HuH-7 (cell line): Measurements from ENCODE around the gene DUSP2.

Experiments
- DNase-seq: peaks from one replicate; pipeline ENCODE4 v3.0.0; 2011; ENCODE audit warnings: low spot score

Gene DUSP2

DNA sequence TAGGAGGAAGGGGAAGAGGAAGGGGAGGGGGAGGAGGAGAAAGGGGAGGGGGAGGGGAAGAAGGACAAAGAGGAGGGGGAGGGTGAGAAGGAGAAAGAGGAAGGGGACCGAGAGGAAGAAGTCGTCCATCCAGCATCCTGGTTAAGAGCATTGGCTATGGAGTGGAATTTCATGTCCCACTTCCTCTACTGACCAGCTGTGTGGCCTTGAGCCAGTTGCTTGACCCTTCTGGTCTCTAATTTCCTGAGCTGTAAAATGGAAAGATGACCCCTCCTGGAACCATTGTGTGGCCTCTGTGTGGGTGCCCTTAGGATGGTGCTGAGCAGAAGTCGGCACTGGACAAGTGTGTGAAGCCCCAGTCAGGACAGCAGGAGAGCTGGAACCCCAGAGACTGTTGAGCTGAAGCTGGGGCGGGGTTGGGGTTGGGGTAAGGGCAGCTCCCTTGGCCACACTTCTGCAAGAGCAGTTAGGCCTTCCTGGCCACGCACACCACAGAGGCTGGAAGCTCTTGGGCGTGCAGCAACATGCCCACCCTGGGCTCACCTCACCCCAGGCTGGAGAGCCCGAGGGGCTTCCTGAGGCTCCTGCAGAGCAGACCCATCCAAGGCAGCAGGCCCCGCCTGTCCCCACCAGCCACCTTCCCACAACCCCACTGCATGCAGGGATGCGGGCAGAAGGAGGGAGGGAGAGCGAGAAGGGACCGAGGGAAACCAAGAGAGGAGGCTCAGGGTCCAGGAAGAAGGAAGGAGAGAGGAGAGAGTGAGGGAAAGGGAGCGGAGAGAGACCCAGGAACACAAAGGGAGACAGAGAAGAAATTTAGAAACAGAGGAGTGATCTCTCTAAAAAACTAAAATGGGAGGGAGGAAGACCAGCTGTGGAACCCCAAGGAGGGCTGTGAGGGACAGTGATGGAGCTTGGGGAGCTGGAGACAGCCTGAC, 45.1 kb downstream of the DUSP2 start:
- DNase-seq = no peak

GRCh38 chr2:96098900-96099590, 46.2 kb downstream of the DUSP2 start:
- no peak for DNase-seq

GRCh38 chr2:96097951-96098823, 47.1 kb downstream of the DUSP2 start:
- DNase-seq = no peak

GRCh38 chr2:96097441-96097840, 47.8 kb downstream of the DUSP2 start:
- DNase-seq = no peak

- no peak for DNase-seq
Measured at GRCh38 chr2:96095116-96095636, 50.1 kb downstream of the DUSP2 start.

- DNase-seq = no peak
Measured at GRCh38 chr2:96093528-96093927, 51.7 kb downstream of the DUSP2 start.
